ENCODE data around the gene VGLL4. TPM values are rescaled to one million over a fixed set of nuclear protein-coding genes. Genes with fewer than 3 reads are reported as not detected.

The VGLL4 gene
- polyA plus RNA-seq, 6 donors from 2014 or later: 7.9 to 16.0 (median 13.8) TPM

DNA sequence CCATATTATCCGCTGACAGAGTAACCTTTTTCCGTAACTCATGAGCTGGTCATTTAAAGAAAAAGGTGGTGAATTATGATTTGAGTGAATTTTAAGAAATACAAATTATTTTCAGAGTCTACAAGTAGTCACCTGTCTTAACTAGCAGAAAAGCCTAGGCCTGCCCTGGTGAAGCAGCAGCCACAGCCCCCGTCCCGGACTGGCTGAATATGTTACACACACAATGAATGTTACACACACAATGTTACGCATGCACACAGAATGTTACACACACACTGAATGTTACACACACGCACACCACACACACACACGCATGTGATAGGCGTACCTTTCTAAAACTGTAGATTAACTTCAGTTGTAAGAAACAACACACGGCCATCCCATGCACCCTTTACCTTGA, 77.8 kb downstream of the VGLL4 start:
- Mint-ChIP-seq H3K4me1 (peaks cover 2 to 18% (median 9%) of the 10 kb centered on the region in 3 donors), H3K27me3 (no peaks in the 10 kb centered on the region), H3K4me3 (no peak overlapping the region), H3K27ac (peak overlapping the region in 2 of 6 donors; percentile 7 to 52), H3K36me3 (peaks cover 4 to 21% of the 10 kb centered on the region in 2 donors), H3K9me3 (no peaks in the 10 kb centered on the region)
- no peak for ATAC-seq (ENCODE audit: low read depth in 2 of 2)
- no peak for DNase-seq

DNA sequence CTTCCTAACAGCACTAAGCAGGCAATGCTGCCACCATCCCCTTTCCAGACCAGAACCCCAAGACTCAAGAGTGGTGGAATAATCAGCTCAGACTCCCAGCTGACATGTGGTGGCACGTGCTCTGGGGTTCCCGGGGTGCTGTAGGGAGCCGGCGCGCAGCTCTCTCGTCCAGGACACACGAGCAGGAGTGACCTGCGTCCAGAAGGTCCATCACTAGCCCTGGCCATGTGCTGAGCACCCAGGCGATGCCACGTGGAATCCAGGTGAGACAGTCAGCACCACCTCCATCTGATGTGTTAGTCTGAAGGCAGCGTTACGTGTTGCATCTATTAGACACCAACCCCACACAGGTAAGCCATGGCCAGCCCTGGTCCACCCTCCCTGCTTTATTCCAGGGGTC, 78.2 kb downstream of the VGLL4 start:
- Mint-ChIP-seq H3K4me1 (peaks cover 2 to 14% (median 5%) of the 10 kb centered on the region in 3 donors), H3K4me3 (no peak overlapping the region), H3K27ac (peak overlapping the region in 1 of 6 donors; percentile 7), H3K9me3 (no peaks in the 10 kb centered on the region), H3K36me3 (peaks cover 4 to 17% of the 10 kb centered on the region in 2 donors), H3K27me3 (no peaks in the 10 kb centered on the region)
- no peak for ATAC-seq (ENCODE audit: low read depth in 2 of 2)
- no peak for DNase-seq

DNA sequence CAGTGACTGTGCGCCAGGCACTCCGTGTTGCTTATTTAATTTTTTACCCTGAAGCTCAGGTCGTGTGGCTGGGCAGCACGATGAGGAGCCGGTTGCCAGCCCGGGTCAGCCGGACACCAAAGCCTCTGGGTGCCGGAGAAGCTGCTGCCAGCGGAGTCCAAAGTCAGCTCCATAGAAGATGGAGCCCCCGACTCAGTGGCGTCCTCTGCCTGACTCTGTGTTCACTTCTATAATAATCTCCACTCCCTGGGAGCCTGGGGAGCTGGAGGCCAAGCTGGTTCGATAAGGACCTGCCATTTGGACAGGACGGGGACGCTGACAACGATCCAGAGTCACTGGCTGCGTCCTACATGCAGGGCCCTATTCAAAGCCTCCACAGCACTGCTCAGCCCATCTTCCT, 78.6 kb downstream of the VGLL4 start:
- no peaks in the 10 kb centered on the region for H3K9me3 Mint-ChIP-seq
- no peak overlapping the region for H3K27ac Mint-ChIP-seq
- no peaks in the 10 kb centered on the region for H3K27me3 Mint-ChIP-seq
- peaks cover 2 to 10% (median 2%) of the 10 kb centered on the region in 3 donors for H3K4me1 Mint-ChIP-seq
- peaks cover 4 to 19% of the 10 kb centered on the region in 2 donors for H3K36me3 Mint-ChIP-seq
- no peak overlapping the region for H3K4me3 Mint-ChIP-seq
- DNase-seq (no peak), ATAC-seq (ENCODE audit: low read depth in 2 of 2) (no peak)

DNA sequence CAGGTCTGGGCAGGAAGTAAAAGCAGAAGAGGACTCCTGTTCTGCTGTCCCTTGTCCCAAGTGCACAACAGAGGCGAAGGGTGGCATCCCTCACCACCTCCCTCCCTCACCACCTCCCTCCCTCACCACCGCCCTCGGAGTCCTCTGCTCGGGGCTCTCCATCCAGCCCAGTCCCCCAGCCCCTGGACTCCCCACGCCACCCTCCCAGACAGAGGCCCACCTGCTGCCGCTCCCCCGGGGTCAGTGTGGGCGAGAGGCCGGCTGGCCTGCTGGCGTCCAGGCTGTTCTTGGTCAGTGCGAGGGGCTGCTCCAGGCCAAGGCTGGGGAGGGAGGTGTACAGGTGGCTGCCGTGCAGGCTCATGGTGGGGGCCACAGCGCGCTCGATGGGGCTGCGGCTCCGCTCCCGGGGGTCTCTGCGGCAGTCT, 79.1 kb downstream of the VGLL4 start:
- no peak for DNase-seq
- H3K9me3 Mint-ChIP-seq: no peaks in the 10 kb centered on the region
- H3K4me1 Mint-ChIP-seq: peaks cover 2 to 9% (median 5%) of the 10 kb centered on the region in 3 donors

DNA sequence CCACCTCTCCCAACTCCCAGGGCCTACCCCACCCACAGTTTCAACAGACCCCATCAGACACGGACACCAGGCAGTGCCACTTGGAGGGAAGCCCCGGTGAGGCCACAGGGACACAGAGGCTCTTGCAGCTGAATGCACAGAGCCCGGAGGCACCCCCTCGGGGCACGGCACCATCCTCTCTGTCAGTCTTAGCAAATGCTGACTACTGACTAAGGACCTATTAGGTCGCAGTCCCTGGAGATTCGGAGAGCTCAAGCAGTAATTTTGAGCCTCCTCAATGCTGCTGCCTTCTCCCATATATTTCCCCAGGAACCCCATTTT, 79.9 kb downstream of the VGLL4 start:
- Mint-ChIP-seq H3K36me3 (peaks cover 4 to 25% of the 10 kb centered on the region in 2 donors), H3K4me1 (peaks cover 2 to 4% (median 4%) of the 10 kb centered on the region in 3 donors), H3K27me3 (no peaks in the 10 kb centered on the region), H3K4me3 (no peak overlapping the region), H3K27ac (peak overlapping the region in 3 of 6 donors; percentile 2 to 84 (median 15)), H3K9me3 (no peaks in the 10 kb centered on the region)
- no peak for DNase-seq
- no peak for ATAC-seq (ENCODE audit: low read depth in 2 of 2)

More for the DNA sequence above, 79.1 kb downstream of the VGLL4 start:
- Mint-ChIP-seq H3K36me3 (peaks cover 4 to 23% of the 10 kb centered on the region in 2 donors), H3K4me3 (no peak overlapping the region), H3K27me3 (no peaks in the 10 kb centered on the region), H3K27ac (peak overlapping the region in 1 of 6 donors; percentile 18)
- ATAC-seq (ENCODE audit: low read depth in 2 of 2): no peak

DNA sequence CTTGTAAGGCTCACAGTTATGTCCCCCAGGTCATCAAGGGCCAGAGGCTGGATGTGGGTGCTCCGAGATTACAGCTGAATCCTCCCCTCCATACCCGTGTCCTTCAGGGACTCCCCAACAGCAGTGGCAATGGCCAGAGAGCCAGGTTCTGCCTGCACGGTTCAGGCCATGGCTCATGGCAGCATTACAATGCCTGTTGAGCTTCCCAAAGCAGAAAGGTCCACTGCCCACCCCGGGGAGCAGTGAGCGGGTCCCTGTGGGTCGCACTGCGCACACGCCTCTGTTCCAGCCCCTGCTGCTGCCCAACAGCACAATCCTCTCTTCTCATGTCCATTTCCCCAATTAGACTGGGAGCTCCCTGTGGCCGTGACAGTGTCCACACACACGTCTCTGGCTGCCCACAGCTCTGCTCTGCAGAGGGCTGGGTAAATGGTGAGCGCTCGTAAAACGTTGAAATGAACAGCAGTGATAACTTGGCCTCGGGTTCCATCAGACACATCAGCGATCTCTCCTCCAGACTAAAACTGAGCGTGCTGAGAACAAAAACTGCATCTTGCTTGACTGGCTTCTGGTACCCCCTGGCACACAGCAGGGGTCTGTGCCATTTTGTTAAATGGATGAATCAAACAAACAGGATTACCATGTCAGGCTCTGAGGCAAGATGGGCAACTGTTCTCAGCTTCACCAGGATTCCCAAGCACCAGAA, 80.4 kb downstream of the VGLL4 start:
- H3K9me3 Mint-ChIP-seq: no peaks in the 10 kb centered on the region
- H3K27me3 Mint-ChIP-seq: no peaks in the 10 kb centered on the region
- no peak for DNase-seq
- no peak overlapping the region for H3K4me3 Mint-ChIP-seq
- ATAC-seq (ENCODE audit: low read depth in 2 of 2): no peak
- peak overlapping the region in 3 of 6 donors; percentile 2 to 84 (median 15) for H3K27ac Mint-ChIP-seq
- H3K4me1 Mint-ChIP-seq: peaks cover 0 to 4% (median 2%) of the 10 kb centered on the region in 3 donors
- peaks cover 4 to 25% of the 10 kb centered on the region in 2 donors for H3K36me3 Mint-ChIP-seq

DNA sequence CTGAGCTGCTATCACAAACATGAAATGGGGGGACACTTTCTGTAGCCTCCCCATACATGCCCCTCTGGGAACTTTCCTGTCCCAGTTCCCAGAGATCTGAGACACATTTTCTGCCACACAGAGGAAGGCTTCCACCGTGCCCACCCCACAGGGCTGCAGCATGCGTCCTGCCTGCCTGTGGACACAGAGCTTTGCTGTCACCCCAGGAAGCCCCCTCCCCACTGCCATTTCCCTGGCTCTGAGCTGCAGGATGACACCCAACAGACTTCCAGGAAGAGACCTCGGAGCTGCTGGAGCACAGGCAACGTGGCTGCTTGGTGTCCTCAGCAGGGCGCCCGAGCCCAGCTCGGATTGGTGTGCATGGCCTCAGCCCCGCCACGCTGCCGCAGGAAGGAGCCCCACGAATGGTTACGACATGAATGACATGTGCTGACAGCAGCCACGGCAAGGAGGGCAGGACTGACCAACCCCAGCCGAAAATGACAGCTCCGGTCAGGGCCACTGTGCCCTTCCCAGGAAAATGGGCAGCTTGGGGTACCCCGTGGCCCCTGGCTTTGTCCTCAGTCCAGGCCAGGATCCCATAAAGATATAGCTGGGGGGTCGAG, 81.3 kb downstream of the VGLL4 start:
- DNase-seq (no peak), ATAC-seq (ENCODE audit: low read depth in 2 of 2) (no peak)
- peak overlapping the region in 1 of 8 donors; percentile 56 for H3K4me3 Mint-ChIP-seq
- no peaks in the 10 kb centered on the region for H3K9me3 Mint-ChIP-seq
- H3K36me3 Mint-ChIP-seq: peaks cover 4 to 25% of the 10 kb centered on the region in 2 donors
- peak overlapping the region in 3 of 6 donors; percentile 42 to 78 (median 75) for H3K27ac Mint-ChIP-seq
- H3K27me3 Mint-ChIP-seq: no peaks in the 10 kb centered on the region
- peaks cover 0 to 4% (median 2%) of the 10 kb centered on the region in 3 donors for H3K4me1 Mint-ChIP-seq

DNA sequence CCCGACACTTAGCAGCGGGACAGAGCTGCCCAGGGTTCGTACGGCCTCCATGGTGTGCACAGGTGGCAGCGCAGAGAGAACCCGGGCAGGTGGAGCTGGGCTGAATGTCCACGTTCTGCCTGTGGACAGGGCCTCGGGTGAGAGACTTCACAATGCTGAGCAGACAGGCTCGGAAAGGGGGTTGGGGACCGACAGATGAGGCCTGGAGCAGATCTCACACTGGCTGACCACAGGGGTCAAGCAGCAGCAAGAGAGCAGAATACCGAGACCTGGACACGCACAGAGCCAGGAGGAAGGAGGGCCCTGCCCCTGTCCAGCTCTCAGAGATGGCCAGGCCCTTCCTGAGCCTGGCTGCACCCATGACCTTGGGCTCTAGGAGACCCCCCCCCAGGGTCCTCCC, 83.0 kb downstream of the VGLL4 start:
- H3K4me1 Mint-ChIP-seq: peaks cover 0 to 4% (median 2%) of the 10 kb centered on the region in 3 donors
- H3K4me3 Mint-ChIP-seq: peak overlapping the region in 1 of 8 donors; percentile 23
- H3K36me3 Mint-ChIP-seq: peaks cover 10 to 18% of the 10 kb centered on the region in 2 donors
- ATAC-seq (ENCODE audit: low read depth in 2 of 2) (no peak), DNase-seq (no peak)
- no peaks in the 10 kb centered on the region for H3K27me3 Mint-ChIP-seq
- H3K27ac Mint-ChIP-seq: peak overlapping the region in 2 of 6 donors; percentile 70 to 79
- H3K9me3 Mint-ChIP-seq: no peaks in the 10 kb centered on the region

DNA sequence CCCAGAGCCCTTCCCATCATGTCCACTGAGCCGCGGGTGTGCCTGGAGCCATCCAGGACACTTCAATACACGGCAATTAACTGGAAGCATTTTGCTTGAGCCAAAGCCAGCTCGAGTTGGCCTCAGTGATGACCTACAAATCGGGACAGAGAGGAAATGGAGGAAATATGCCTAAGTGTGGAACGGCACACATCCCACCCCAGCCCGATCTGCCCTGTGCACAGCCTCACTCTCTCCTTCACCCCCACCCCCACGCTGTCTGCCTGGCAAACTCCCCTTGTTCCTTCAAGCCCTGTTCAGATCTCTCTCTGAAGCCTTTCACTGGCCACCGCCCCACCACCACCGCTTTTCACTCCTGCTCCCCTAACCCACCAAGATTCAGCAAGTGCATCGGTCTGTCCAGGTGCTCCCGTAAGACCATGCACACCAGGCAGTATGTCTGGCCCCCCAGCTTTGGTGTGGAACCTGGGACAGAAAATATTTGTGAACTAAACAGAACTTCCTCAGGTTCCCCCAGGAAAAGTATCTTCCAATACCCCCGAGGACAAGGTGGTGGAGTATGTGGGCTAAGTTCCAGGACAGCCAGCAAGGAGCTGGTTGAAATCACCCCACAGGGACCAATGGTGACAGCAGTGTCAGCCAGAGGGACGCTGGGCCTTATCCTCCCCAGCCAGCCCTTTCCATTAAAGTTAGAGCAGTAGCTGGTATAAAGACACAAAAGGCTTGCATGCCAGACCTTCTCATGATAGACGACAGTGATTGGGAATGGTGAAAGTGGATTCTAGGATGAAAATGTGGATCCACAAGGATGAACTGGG, 83.7 kb downstream of the VGLL4 start:
- H3K4me1 Mint-ChIP-seq: peaks cover 0 to 4% (median 0%) of the 10 kb centered on the region in 3 donors
- H3K27ac Mint-ChIP-seq: peak overlapping the region in 5 of 6 donors; percentile 22 to 70 (median 31)
- H3K36me3 Mint-ChIP-seq: peaks cover 10 to 18% of the 10 kb centered on the region in 2 donors

DNA sequence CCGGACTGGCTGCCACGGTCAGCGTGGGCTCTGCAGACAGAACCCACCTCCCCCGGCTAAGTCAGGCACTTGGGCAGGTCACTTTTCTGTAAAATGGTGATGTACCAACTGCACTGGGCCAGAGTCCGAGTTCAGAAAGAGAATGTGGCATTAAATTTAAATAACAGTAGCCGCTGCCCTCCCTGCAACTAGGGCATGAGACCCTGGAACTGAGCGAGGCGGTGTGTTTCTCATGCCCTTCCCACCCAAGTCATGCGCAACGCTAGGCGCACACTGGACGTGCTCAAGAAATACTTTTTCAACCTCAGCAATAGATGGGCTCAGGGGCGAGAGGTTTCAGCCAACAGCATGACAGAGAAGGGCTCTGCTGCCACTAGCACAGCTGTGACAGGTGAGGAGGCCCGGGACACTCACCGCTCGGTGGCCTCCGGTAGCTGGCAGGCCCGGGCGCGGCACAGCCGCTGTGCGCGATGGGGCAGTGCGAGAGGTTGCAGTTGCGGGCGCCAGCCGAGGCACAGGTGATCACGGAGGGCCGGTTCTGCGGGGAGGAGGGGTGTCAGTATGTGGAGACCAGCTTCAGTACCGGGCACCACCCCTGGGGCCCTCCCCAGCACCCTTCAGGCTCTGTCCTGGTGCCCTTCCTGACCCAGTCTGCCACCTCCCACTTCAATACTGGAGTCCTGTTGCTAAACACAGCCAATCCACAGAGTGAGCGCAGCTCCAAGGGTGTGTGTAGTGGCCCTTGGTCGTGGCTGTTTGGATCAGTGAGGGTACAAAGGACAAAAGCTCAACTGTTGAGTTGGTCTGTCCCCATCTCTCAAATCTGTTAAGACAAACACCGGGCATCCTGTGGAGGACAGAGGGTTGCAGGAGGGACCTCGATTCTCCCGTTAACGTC, 84.5 kb downstream of the VGLL4 start:
- Mint-ChIP-seq H3K4me1 (peaks cover 0 to 4% (median 0%) of the 10 kb centered on the region in 3 donors), H3K27ac (peak overlapping the region in 1 of 6 donors; percentile 31), H3K4me3 (no peak overlapping the region), H3K9me3 (no peaks in the 10 kb centered on the region), H3K36me3 (peaks cover 10 to 18% of the 10 kb centered on the region in 2 donors), H3K27me3 (no peaks in the 10 kb centered on the region)
- ATAC-seq (ENCODE audit: low read depth in 2 of 2) (no peak), DNase-seq (no peak)

More for the DNA sequence above, 83.7 kb downstream of the VGLL4 start:
- H3K9me3 Mint-ChIP-seq: no peaks in the 10 kb centered on the region
- no peak for DNase-seq
- no peaks in the 10 kb centered on the region for H3K27me3 Mint-ChIP-seq
- H3K4me3 Mint-ChIP-seq: no peak overlapping the region
- ATAC-seq (ENCODE audit: low read depth in 2 of 2): no peak

DNA sequence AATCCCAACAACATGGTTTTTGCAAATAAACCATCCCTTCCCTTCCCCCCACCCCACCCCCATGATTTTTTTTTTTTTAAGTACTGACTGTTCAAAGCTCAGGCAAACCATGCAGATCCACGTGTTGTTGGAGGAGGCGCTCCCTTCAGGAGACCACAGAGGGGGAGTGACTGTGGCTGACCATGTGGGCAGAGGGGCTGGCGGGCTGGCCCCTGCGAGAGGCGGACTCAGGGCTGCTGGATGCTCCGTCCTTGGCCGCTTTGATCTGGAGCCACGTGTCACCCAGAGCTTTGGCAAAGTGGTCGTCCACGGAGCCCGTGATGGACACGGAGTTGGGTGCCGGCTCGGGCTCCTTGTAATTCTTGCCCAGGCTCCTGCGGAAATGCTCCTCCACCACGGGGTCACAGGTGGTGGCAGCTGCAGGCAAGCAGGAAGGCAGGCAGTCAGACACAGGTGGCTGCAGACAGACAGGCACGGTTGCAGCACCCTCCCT, 85.3 kb downstream of the VGLL4 start:
- H3K4me1 Mint-ChIP-seq: peaks cover 0 to 4% (median 0%) of the 10 kb centered on the region in 3 donors
- ATAC-seq (ENCODE audit: low read depth in 2 of 2) (no peak), DNase-seq (no peak)
- H3K36me3 Mint-ChIP-seq: peaks cover 7 to 14% of the 10 kb centered on the region in 2 donors
- H3K4me3 Mint-ChIP-seq: no peak overlapping the region
- H3K27ac Mint-ChIP-seq: peak overlapping the region in 1 of 6 donors; percentile 34
- no peaks in the 10 kb centered on the region for H3K9me3 Mint-ChIP-seq
- no peaks in the 10 kb centered on the region for H3K27me3 Mint-ChIP-seq

DNA sequence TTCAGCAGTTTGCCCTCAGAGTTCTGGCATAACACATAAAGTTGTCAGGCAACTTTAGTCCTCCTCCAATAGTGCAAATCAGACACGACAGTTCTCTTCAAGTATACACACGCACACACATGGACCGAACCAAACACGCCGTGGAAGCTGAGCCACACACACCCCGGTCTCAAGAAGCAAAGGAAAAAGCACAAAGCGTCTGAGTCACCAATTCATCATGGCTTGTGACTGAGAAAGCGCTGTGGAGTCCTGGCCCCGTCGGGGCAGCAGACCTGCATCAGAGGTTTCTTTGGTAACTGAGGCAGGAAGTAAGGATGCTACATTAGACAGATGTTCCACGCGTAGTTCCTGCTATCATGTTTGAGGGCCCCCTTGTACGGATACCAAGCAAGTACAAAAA, 85.7 kb downstream of the VGLL4 start:
- Mint-ChIP-seq H3K9me3 (no peaks in the 10 kb centered on the region), H3K4me1 (peaks cover 0 to 6% (median 0%) of the 10 kb centered on the region in 3 donors), H3K27ac (peak overlapping the region in 3 of 6 donors; percentile 17 to 56 (median 34)), H3K36me3 (peaks cover 6 to 10% of the 10 kb centered on the region in 2 donors), H3K4me3 (no peak overlapping the region), H3K27me3 (no peaks in the 10 kb centered on the region)
- DNase-seq: no peak
- no peak for ATAC-seq (ENCODE audit: low read depth in 2 of 2)
